DMS53 treated with DMSO at 0.1 percent for 48 hours (cell line): ENCODE measurements around the gene UAP1.

Source experiments
- DNase-seq: peaks from one replicate; lab custom pipeline; 2025; ENCODE audit not compliant: unreplicated experiment; lab: John Stamatoyannopoulos, UW

Gene UAP1

DNA sequence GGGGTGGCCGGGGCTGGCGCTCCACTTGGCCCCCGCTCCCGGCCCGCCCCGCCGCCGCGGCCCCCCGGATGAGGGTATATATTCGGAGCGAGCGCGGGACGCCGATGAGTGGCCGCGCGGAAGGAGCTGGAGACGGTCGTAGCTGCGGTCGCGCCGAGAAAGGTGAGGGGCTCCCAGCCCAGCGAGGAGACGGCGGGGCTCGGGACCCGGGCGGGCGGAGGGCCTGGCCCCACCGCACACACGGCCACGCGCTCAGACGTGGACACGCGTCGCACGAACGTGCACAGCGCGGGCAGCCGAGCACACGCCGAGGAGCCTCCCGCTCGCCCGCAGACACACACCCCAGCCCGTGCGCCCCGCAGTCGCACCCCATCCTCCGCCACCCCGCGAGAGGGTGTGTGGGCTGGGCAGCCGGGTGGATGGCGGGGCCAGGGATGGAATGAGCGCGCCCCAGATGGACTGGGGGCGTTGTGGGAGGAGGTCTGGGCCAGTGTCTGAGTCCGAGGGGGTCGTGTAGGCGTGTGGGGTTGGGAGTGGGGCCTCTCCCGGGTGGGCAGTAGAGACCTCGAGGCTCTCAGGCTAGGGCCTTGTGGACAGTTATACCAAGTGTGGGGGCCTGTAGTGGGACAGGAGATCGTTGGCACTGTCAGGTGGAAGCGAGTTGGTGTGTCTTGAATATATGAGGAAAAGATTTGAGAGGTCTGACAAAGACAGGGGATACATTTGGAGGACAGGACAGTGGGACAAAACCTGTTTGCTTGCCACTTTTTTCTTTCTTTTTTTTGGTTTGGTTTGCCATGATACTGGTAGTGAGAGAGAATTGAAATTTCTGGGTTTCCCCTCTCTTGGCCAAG lies at the start of gene UAP1:
UAP1 (plus strand) TSS at position 107 of the 854 bp plus-strand sequence. CDS start 4,347 bp downstream, outside the sequence.
- DNase-seq: peak; percentile 53

GRCh38 chr1:162527314-162527713 lies 34.2 kb upstream of the UAP1 start:
- DNase-seq: no peak

DNA sequence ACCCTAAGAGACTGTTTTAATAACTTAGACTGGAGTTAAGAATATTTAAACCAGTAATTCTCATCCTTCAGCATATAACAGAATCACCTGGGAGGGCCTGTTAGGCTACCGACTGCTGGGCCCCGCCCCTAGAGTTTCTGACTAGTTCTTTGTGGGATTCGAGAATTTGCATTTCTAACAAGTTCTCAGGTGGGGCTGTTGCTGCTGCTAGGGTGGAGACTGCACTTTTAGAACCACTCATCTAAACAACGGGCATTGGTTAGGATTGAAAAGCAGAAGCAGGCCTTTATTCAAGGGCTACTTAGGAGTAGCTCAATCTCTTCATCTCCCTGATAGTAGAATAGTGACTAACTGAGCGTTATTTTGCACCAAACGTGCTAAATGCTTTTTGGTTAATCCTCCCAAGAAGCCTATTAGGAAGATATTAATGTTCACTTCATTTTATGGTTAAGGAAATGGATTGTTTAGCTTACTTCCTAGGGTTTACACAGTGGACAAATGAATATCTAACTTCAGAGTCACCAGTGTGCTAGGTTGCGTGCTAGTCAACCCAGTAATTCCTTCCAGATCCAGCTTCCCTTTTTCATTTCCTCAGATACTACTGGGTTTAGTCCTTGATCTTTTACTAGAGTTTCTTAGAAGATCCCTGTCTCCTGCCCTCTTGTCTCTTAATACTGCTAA lies 31.1 kb upstream of the UAP1 start:
- DNase-seq: no peak

DNA sequence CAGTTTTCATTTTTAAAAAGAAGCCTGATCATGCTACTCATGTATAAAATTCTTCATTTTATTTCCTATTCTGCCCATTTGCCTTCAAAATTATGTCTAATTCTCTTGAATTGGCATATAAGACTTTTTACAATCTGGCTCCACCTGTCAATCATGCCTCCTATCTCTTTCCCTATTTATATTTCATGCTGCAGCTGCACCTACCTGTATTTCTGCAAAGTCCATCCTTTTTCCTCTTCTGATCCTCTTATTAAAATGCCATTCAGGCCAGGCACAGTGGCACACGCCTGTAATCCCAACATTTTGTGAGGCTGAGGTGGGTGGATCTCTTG lies 30.6 kb upstream of the UAP1 start:
- DNase-seq: no peak

GRCh38 chr1:162535501-162535900 lies 26.0 kb upstream of the UAP1 start:
- DNase-seq: no peak

GRCh38 chr1:162536511-162536910 lies 25.0 kb upstream of the UAP1 start:
- DNase-seq: no peak

DNA sequence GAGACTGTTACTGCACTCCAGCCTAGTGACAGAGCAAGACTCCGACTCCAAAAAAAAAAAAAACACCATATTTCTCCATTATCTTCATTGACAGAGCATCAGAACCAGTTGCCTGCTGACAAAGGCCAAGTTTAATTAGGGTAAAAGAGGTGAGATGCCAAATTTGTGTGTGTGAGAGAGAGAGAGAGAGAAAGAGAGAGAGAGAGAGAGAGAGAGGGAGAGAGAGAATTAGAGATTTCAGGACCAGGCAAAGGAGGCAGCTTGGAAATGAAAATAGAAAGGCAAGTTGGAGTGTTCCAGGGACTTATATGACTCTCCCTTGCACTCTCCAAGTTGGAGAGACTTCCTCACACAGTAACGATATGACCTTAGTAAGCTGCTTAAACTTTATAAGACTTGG lies 24.3 kb upstream of the UAP1 start:
- no peak for DNase-seq

- no peak for DNase-seq
These were observed 22.6 kb upstream of the UAP1 start for GRCh38 chr1:162538815-162539431.

GRCh38 chr1:162541619-162542141 lies 19.8 kb upstream of the UAP1 start:
- no peak for DNase-seq

GRCh38 chr1:162543228-162543627 lies 18.3 kb upstream of the UAP1 start:
- DNase-seq: no peak

DNA sequence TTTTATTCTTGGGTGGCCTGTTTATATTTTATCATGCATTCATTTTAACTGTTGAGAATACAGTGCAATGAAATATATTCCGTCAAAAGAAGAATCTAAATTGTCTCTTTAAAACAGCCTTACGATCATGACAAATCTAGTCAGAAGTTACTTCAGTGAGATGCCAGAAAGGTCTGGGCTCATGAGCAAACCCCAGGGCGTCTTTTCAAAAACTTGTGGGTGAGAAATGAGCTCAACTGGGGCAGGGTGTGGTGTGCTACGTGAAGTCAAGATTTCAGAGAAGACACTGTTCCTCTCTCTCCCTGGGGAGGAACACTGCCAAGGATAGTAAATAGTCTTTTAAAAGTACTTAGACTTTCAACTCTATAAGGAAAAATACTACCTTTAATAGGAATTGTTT lies 13.4 kb upstream of the UAP1 start:
- DNase-seq: no peak

- no peak for DNase-seq
These were observed 12.5 kb upstream of the UAP1 start for GRCh38 chr1:162549001-162549400.

- no peak for DNase-seq
These were observed 10.6 kb upstream of the UAP1 start for GRCh38 chr1:162550925-162551324.

DNA sequence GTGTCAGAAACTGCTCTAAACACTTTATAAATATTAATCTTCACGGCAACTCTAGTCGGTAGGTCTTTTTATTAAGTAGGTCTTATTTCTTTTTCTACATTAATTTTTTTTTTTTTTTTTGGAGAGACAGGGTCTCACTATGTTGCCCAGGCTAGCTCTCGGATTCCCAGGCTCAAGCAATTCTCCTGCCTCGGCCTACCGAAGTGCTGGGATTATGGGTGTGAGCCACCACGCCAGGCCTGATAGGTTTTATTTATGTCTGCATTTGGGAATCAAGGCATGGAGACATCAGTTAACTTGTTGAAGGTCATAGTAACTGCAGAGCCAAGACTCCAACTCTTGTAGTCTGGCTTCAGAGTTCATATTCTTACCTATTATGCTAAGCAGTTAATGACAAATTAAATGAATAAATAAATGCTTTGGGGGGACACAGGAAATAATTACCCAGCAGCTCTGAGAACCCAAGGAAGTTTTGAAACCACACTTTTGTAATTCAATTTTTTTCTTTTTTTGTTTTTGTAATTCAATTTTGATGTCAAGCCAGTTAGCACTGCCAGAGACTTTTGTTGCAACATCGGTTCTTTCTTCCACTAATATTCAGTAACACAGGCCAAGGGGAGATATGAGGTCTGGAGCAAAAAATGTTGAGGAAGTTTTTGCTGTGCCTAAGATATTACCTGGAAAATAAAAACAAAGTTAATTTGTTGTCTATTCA lies 9.4 kb upstream of the UAP1 start:
- no peak for DNase-seq

DNA sequence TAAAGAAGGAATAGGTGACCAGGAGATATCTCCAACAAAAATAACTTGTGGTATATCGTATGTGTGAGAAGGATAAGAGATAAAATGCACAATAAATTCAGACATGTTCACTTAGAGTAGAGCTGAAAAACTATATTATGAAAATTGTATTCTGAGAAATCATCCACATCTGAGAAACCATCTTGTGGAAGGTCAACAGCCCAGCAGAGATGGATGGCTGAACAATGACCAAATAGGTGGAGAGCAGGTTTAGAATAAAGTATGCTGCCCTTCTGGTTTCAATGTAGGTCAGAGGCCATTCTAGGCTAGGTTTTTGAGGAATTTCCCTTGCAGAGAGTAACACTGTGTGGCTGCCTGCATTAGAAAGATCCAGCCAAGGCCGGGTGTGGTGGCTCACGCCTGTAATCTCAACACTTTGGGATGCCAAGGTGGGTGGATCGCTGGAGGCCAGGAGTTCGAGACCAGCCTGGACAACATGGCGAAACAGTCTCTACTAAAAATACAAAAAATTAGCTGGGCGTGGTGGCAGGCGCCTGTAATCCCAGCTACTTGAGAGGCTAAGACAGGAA lies 8.8 kb upstream of the UAP1 start:
- DNase-seq: no peak

- DNase-seq: no peak
These were observed 7.3 kb upstream of the UAP1 start for GRCh38 chr1:162554258-162554657.

DNA sequence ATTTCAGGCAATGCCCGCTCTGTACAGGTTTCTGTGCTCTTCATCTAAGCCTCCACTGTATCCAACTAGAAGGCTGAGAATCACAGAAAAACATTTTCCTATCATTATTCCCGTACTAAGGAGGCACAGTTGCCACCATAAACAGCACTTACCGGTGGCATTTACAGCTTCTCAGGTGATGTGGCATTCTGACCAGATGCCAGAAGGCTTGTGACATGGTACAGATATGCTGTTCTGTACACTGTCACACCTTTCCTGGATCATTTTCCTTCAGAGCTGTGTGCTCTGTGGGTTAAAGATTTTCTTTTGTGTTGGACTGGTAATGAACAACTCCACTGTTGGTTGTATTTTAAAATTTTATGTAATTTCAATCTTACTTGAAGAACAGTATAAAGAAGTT lies 4.0 kb upstream of the UAP1 start:
- DNase-seq: no peak

- peak; percentile 29 for DNase-seq
These were observed 1.1 kb upstream of the UAP1 start for GRCh38 chr1:162560303-162561036.

GRCh38 chr1:162561037-162561615 lies 396 bp upstream of the UAP1 start:
- DNase-seq: peak; percentile 94

GRCh38 chr1:162562470-162562828 lies 927 bp downstream of the UAP1 start:
- no peak for DNase-seq
